Raji (cell line): Measurements from ENCODE around the gene GPATCH3.

Experiments used
- POLR2A ChIP-seq: IDR thresholded peaks from 2 replicates; pipeline ENCODE4 v1.6.1; 2011; ENCODE audit warnings: low read depth, low read length, control low read depth; ENCODE audit not compliant: insufficient read depth

Gene GPATCH3

GRCh38 chr1:26921540-26922430 is 21.5 kb upstream of the GPATCH3 start, which contains the start of gene NUDC:
Gene NUDC (plus strand): TSS chr1:26921743. CDS start chr1:26921849, 106 bp downstream.
- peak; percentile 95 for TF ChIP-seq POLR2A

DNA sequence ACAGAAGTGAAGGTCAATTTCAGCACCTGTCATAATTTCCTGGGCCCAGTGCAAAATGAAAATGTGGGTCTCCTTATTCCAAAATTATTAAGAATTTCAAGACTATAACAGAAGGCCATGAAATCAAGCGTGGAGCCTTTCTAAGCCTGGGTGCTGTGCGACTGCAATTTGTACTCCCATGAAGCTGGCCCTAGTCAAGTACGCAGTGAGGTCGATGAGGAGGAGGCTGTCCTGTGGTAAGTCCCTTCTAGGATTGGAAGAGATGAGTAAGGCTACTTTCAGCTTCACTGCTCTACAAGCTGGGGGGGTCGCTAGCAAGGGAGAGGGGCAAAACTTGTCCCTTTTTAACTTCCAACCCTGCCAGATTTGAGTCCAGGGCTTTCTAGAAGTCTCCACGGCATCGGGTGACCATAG is 20.9 kb upstream of the GPATCH3 start:
- no peak for TF ChIP-seq POLR2A

DNA sequence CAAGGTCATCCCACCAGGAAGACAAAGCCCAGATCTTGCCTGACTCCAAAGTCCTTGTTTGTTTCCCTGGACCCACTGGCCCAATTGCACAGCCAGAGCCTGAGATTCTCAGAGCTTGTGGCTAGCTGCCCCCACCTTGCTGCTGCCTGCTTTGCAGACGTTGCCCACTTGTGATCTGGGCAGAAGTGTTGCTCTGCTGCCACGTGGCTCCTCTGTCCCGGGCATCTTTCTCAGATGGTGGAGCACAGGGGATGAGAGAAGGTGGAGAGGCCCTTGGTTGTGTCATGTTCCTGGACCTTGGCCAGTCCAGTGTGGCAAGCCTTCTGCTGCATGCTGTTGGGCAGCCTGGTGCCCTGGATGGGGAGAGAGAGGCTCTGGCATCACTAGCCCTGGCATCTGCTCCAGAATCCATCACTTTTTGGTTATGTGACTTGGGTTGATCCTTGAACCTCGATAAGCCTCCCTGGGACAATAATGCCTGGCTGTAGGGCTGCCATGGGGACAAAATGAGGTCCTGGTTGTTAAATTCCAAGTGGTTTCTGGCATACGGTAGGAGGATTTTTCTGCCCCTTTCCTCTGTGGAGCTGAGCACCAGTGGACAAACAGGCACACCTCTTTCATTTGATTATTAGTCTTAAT is 15.1 kb upstream of the GPATCH3 start:
- no peak for TF ChIP-seq POLR2A

- no peak for TF ChIP-seq POLR2A
These were observed 13.7 kb upstream of the GPATCH3 start, which contains the start of gene NR0B2 for GRCh38 chr1:26913754-26914619. Gene NR0B2 (minus strand): TSS chr1:26913975. CDS start chr1:26913940, 35 bp downstream.

GRCh38 chr1:26913389-26913753 is 13.1 kb upstream of the GPATCH3 start:
- TF ChIP-seq POLR2A, result no peak

DNA sequence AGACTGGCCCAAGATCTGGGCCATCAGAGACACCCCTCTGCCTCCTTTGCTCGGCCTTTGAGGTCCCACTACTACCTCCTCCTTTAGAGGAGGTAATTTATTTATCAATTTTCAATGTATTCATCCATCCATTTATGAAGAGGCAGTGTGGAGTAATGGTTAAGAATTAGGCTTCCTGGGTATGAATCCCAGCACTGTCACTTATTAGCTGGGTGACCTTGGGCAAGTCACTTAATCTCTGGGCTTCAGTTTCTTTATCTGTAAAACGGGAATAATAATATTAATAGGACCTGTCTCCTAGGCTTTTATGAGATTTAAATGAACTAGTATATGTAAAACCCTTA is 11.9 kb upstream of the GPATCH3 start:
- TF ChIP-seq POLR2A, result no peak

DNA sequence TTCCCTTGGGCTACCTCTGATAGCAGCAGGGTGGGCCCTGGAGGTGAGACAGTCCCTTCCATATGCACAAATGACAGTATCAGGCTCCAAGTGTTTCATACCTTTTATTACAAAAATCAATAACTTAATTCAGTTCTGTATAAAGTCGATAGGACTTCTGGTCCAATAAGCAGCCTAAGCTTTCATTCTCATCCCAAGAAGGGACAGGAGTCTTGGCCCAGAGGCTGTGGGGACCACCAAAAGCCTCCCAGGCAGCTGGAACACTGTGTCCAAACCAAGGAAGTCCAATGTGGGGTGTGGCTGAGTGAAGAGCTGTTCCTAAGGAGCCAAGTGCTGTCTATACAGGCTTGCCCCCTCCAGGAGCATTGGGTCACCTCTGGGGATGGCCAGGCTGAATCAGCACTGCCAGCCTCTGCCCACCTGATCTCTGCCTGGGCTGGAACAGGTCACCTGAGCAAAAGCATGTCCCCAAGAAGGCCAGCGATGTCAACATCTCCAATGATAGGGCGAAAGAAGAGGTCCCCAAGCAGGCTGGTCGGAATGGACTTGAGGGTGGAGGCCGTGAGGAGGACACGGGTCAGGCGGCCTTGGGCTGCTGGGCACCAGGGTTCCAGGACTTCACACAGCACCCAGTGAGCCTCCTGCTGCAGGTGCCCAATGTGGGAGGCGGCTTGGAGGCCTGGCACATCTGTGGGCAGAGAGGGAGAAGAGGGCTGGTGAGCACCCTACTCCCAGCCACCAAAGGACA is 11.3 kb upstream of the GPATCH3 start:
- TF ChIP-seq POLR2A, result no peak

DNA sequence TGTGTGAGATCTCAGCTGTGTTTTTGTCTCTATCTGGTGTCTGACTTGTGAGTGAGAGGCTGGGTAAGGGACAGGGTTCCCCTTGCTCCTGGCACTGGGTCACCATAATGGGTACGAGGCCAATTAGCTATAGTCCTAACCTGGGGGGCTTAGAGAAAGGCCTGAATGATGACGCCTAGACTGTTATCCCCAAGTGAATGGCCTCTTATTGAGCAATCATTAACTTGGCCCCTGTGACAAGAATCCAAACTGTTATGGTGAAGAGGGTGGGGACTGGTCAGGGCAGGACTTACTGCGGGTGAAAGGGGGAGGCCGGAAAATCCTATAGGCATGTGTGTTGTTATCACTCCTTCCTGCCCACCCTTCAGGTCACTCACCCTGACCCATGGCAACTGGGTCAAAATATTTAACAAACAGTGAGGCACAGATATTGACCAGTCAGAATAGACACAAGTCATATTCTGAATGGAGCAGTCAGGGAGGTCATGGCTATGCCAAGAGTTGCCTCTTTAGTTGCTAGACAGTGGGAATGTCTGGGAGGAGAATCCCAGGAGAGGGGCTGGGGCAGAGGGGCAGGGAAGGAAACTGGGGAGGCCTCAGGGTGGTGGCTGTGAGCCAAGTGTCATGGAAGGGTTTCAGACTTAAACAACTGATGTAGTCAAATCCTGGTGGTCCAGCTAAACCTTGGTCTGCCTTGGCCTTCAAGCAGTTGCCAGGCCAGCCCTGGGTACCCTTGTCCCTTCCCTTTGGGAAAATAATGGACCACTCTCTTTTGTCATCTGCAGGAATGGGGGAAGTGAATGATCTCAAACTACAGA is 10.3 kb upstream of the GPATCH3 start:
- no peak for TF ChIP-seq POLR2A

- TF ChIP-seq POLR2A, result no peak
These were observed 9.7 kb upstream of the GPATCH3 start for GRCh38 chr1:26909951-26910342.

- no peak for TF ChIP-seq POLR2A
These were observed 7.0 kb upstream of the GPATCH3 start for GRCh38 chr1:26907071-26907917.

GRCh38 chr1:26900815-26901511 is 696 bp upstream of the GPATCH3 start:
- no peak for TF ChIP-seq POLR2A

- TF ChIP-seq POLR2A, result no peak
These were observed 2.9 kb downstream of the GPATCH3 start for GRCh38 chr1:26897351-26897750.
